Skeletal muscle satellite cell (primary cell): ENCODE data around the gene SERINC5.
"Not testable (repeated sequence)": the region's sequence is repeated elsewhere in the genome, so short reads cannot be mapped to it uniquely, and the experiment has no call there.

Source experiments
- H3K27me3 ChIP-seq: 2 replicates; pipeline ENCODE4 v1.7.0; 2013; ENCODE audit warnings: low read length; ENCODE audit not compliant: control insufficient read depth, insufficient read depth
- H3K36me3 ChIP-seq: 2 replicates; pipeline ENCODE4 v1.7.0; 2013; ENCODE audit warnings: mild to moderate bottlenecking, control low read depth, low read length; ENCODE audit not compliant: insufficient read depth
- H3K4me1 ChIP-seq: 2 replicates; pipeline ENCODE4 v1.7.0; 2013; ENCODE audit warnings: low read length; ENCODE audit not compliant: control insufficient read depth, insufficient read depth
- H3K4me2 ChIP-seq: 2 replicates; pipeline ENCODE4 v1.7.0; 2013; ENCODE audit warnings: mild to moderate bottlenecking, low read length
- H3K4me3 ChIP-seq: 2 replicates; pipeline ENCODE4 v1.7.0; 2013; ENCODE audit warnings: low read length
- H3K9ac ChIP-seq: 2 replicates; pipeline ENCODE4 v1.7.0; 2013; ENCODE audit warnings: mild to moderate bottlenecking, low read depth, low read length, moderate library complexity
- H3K9me3 ChIP-seq: replicated peaks from 2 replicates; pipeline ENCODE4 v1.7.0; 2013; ENCODE audit warnings: mild to moderate bottlenecking, control low read depth, low read length

SERINC5 gene

DNA sequence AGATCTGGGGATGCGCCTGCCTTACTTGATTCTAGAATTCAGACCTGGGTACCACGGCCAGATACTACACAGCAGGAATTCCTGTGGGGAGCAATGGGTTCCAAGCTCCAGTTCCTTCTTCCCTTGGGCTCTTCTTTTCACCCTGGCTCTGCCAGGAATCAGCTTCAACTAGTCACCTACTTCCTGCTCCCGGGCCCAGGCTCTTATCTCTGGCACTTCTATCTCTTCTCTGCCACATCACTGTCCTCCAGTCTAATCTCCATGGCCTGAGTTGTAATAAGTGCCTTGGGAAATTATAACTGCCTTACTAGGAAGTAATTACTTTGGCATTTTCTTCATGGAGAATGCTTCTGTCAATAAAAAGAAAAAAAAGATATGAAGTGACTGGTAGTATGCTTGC, 26.2 kb upstream of the SERINC5 start:
- Histone ChIP-seq H3K27me3 (peaks cover 4% of the 10 kb centered on the region), H3K36me3 (no peaks in the 10 kb centered on the region), H3K4me3 (no peak overlapping the region), H3K4me1 (no peaks in the 10 kb centered on the region), H3K4me2 (no peak overlapping the region), H3K9ac (no peak overlapping the region), H3K9me3 (no peaks in the 10 kb centered on the region)

DNA sequence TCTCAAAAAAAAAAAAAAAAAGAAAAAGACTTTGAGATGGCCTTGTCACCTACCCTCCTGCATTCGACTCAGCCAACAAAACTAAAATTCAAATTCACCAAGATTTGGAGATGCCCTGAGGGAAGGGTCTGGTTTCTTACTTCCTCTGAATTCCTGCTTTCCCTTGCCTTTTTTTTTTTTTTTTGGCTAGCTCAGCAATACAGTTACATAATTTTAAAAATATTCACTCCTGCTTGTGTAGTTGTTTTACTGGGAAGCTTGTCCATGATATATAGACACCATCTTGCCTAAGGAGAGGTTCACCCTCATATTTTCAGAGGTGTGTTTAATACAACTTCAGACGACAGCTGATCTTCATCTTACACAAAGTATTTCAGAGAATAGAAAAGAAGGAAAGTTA, 21.3 kb upstream of the SERINC5 start:
- Histone ChIP-seq H3K9ac (no peak overlapping the region), H3K9me3 (no peaks in the 10 kb centered on the region), H3K4me3 (no peak overlapping the region), H3K36me3 (no peaks in the 10 kb centered on the region), H3K4me1 (no peaks in the 10 kb centered on the region), H3K27me3 (peaks cover 4% of the 10 kb centered on the region), H3K4me2 (no peak overlapping the region)

DNA sequence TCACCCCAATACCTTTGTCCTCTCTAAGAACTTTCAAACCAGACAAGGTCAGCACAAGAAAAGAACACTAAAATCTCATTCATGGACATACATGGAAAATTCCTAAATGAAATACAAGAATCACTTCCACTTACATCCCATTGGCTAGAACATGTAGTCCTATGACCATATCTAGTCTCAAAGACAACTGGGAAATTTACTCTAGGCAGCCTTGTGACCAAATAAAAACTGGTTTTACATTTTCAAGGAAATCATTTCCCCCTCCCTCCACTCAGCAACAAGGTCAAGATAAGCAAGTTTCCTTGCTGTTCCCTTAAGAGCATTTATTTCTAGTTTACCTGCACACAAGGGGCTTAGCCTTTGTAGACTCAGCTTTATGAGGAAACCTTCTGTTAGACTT, 20.3 kb upstream of the SERINC5 start:
- no peak overlapping the region for H3K9ac ChIP-seq
- H3K4me1 ChIP-seq: no peaks in the 10 kb centered on the region
- no peak overlapping the region for H3K4me3 ChIP-seq
- no peaks in the 10 kb centered on the region for H3K36me3 ChIP-seq
- H3K27me3 ChIP-seq: no peaks in the 10 kb centered on the region
- H3K9me3 ChIP-seq: no peaks in the 10 kb centered on the region
- H3K4me2 ChIP-seq: no peak overlapping the region

DNA sequence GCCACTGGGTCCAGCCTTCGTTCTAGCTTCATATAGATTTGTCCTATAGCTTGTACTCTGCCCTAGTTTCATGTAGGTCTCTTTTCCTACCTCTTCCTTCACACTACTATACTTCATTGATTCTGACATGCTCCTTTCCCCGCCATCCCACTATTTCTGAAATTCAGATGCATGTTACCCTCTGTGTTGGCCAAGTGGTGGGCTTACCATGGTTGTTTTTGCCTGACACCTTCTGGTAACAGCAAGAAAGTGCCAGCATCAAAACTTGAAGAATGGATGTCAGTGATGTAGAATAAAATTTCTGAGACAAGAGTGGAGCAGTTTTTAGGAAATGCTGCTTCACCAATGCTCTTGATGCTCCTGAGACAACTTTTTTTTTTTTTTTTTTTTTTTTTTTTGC, 19.5 kb upstream of the SERINC5 start:
- H3K4me2 ChIP-seq: no peak overlapping the region
- H3K9ac ChIP-seq: no peak overlapping the region
- H3K36me3 ChIP-seq: no peaks in the 10 kb centered on the region
- no peak overlapping the region for H3K4me3 ChIP-seq
- no peaks in the 10 kb centered on the region for H3K9me3 ChIP-seq
- H3K4me1 ChIP-seq: no peaks in the 10 kb centered on the region
- H3K27me3 ChIP-seq: no peaks in the 10 kb centered on the region

DNA sequence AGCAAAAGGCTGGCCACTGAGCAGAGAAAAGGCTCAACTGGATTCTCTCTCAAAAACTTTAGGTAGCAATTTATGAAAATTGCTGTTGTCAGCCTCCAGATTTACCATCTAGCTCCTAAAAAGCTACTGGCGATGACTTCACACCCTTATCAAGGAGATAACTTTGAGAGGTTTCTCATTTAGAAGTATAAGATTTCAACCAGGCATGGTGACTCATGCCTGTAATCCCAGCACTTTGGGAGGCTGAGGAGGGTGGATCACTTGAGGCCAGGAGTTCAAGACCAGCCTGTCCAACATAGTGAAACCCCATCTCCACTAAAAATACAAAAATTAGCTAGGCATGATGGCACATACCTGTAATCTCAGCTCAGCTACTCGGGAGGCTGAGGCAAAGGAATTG, 14.7 kb upstream of the SERINC5 start:
- not testable (repeated sequence) for H3K27me3 ChIP-seq, H3K9me3 ChIP-seq, H3K4me1 ChIP-seq, H3K9ac ChIP-seq, H3K4me3 ChIP-seq, H3K4me2 ChIP-seq, H3K36me3 ChIP-seq

DNA sequence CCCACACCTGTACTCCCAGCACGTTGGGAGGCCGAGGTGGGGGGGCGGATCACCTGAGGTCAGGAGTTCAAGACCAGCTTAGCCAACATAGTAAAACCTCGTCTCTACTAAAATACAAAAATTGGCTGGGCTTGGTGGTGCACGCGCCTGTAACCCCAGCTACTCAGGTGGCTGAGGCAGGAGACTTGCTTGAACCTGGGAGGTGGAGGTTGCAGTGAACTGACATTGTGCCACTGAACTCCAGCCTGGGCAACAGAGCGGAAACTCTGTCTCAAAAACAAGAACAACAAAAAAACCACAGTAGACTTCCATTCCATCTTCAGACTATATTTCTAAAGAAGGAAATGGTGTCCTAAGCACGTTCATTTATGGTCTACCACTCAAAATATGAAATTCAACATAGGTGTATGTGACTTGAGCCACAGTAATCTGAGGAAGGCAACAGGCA, 14.2 kb upstream of the SERINC5 start:
- Histone ChIP-seq H3K27me3 (no peaks in the 10 kb centered on the region), H3K4me3 (no peak overlapping the region), H3K36me3 (no peaks in the 10 kb centered on the region), H3K4me2 (no peak overlapping the region), H3K9ac (no peak overlapping the region), H3K9me3 (no peaks in the 10 kb centered on the region), H3K4me1 (no peaks in the 10 kb centered on the region)

DNA sequence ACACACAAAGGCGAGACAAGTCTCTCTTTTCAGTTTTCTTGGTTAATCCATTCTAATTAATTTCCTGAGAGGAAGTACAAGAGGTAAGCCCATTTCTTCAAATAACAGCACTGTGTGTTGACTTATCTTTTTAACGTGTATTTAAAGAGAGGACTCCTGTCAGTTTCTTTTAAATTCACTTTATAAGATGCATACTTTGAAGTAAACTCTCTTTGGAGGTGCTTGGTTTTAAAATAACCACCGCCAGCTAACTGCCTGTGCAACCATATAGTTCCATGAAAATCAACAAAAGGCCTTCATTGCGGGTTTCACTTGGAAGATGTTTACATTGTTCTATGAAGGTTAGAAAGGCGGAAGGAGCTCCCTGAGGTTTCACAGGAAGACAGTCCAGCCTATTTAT, 13.1 kb upstream of the SERINC5 start:
- Histone ChIP-seq H3K4me1 (no peaks in the 10 kb centered on the region), H3K4me2 (no peak overlapping the region), H3K4me3 (no peak overlapping the region), H3K27me3 (no peaks in the 10 kb centered on the region), H3K36me3 (no peaks in the 10 kb centered on the region), H3K9ac (no peak overlapping the region), H3K9me3 (no peaks in the 10 kb centered on the region)

DNA sequence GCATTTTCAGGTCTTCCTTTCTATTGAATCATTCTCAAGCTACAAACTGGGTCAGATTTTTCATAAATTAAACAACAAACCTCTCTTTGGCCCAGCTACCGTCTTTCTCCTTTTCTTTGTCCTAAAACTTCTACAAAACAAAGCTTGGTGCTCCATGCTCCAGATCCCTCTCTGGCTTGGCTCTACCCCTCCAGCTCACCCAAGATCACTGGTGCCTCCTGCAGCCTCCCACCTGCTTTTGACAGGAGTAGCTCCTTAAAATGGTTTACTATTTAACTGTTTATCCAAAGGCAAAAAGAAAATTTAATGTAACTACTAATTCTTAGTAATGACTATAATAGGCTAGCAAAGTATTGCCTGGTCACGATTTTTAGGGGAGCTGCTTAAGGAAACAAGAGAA, 10.7 kb upstream of the SERINC5 start:
- no peaks in the 10 kb centered on the region for H3K4me1 ChIP-seq
- no peaks in the 10 kb centered on the region for H3K36me3 ChIP-seq
- H3K4me2 ChIP-seq: no peak overlapping the region
- H3K27me3 ChIP-seq: no peaks in the 10 kb centered on the region
- H3K4me3 ChIP-seq: no peak overlapping the region
- no peak overlapping the region for H3K9ac ChIP-seq
- no peaks in the 10 kb centered on the region for H3K9me3 ChIP-seq

DNA sequence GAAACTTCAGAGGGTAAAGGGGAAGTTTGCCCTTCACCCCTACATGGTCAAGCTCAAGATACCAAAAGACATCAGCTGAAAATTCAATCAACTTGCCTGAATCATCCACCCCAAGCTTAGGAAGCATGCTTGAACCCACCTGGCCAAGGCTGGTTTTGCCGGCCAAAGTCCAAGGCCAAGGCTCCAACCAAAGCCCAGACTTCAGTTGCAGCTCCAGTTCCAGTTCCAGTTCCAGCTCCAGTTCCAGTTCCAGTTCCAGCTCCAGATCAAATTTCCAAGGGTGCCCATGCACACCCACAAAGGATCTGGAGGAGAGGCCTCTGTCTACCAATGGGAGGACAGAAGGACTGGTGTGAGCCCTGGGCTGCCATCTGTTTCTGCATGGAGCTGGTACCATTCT, 4.6 kb upstream of the SERINC5 start:
- Histone ChIP-seq H3K4me2 (no peak overlapping the region), H3K9me3 (no peaks in the 10 kb centered on the region), H3K9ac (no peak overlapping the region)

DNA sequence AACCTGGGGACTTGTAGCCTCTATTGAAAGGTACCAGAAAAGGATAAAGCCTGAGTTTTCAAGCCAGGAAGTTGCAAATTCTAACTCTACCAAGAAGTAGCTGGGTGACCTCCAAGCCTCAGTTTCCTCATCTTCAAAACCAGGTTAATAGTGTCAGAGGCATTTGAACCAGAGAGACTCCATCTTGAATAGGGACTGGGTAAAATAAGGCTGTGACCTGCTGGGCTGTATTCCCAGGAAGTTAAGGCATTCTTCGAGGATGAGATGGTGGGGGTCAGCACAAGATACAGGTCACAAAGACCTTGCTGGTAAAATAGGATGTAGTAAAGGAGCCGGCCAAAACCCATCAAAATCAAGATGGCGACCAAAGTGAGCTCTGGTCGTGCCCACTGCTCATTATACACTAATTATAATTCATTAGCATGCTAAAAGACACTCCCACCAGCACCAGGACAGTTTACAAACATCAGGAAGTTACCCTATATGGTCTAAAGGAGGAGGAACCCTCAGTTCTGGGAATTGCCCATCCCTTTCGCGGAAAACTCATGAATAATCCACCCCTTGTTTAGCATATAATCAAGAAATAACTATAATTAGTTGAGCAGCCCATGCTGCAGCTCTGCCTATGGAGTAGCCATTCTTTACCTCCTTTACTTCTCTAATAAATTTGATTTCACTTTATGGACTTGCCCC, 3.8 kb upstream of the SERINC5 start:
- no peaks in the 10 kb centered on the region for H3K36me3 ChIP-seq
- H3K4me1 ChIP-seq: peaks cover 10% of the 10 kb centered on the region
- H3K4me2 ChIP-seq: no peak overlapping the region
- no peaks in the 10 kb centered on the region for H3K9me3 ChIP-seq
- H3K4me3 ChIP-seq: no peak overlapping the region
- H3K9ac ChIP-seq: no peak overlapping the region
- no peaks in the 10 kb centered on the region for H3K27me3 ChIP-seq

More for the DNA sequence above, 4.6 kb upstream of the SERINC5 start:
- Histone ChIP-seq H3K27me3 (no peaks in the 10 kb centered on the region), H3K36me3 (no peaks in the 10 kb centered on the region), H3K4me3 (no peak overlapping the region), H3K4me1 (peaks cover 7% of the 10 kb centered on the region)

DNA sequence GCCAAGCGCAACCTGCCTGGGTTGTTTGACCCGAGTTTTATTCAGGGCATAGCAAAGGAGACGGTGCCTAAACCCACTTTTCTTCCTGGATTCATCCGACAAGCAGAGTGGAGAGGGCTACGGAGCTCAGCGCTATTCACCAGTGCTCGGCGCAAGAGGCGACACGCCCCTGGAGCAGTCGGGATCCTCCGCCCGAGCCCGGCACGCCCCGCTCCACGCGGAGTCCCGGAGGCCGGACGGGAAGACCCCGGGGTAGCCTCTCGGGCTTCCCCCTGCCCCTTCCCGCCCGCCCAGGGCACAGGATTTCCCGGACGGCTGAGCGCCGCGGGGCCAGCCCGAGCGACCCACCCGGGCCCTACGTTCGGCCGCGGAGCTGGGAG, 427 bp downstream of the SERINC5 start:
- Histone ChIP-seq H3K36me3 (no peaks in the 10 kb centered on the region), H3K4me3 (peak overlapping the region; percentile 82), H3K9me3 (no peaks in the 10 kb centered on the region), H3K4me2 (peak overlapping the region; percentile 95), H3K4me1 (peaks cover 13% of the 10 kb centered on the region), H3K9ac (peak overlapping the region; percentile 75), H3K27me3 (no peaks in the 10 kb centered on the region)

DNA sequence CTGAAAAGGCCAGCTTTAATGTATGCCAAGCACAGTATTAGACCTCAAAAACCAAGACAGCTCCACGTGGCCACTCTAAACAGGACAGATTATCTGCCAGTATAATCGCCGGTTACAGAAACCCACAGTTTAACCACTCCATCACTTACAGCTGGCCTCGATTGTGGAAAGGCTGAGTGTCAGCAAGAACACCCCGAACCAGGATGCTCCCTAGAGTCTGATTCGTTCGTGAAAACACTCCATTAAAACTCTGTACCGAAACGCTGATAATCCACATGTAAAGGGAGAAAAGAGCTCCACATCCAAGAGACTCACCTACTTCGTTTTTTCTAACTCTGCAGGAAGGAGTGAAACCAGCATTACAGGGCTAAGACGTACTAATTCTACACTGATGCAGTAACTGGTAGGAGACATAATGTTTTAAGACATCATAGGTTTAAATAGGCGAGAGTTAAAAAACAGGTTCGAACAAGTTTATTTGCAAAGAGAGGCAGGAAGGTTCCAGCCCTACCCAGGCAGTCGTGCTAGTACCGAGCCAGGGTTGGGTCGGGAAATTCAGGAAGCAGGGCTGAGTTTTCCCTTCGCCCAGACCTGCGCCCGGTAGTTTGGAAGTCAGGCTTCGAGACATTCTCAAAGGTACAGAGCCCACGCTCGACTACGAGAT, 949 bp downstream of the SERINC5 start:
- Histone ChIP-seq H3K9me3 (no peaks in the 10 kb centered on the region), H3K4me3 (peak overlapping the region; percentile 82), H3K4me1 (peaks cover 13% of the 10 kb centered on the region), H3K9ac (peak overlapping the region; percentile 75), H3K36me3 (no peaks in the 10 kb centered on the region), H3K4me2 (peak overlapping the region; percentile 95), H3K27me3 (no peaks in the 10 kb centered on the region)
